PC-3 (cell line): ENCODE measurements around the gene CORO6. TPM values are rescaled to one million over a fixed set of nuclear protein-coding genes. Genes with fewer than 3 reads are reported as not detected.

ENCODE experiments used
- ATAC-seq: fragments of 200-7000 bp; cut with Tn5 transposase; 2 replicates; pipeline ENCODE4 v1.9.1; 2020; ENCODE audit warnings: mild to moderate bottlenecking, moderate library complexity
- BruUV-seq: library from RNA; stranded (reverse); fragments of 400-500 nt; replicated peaks from 2 replicates; lab custom pipeline; 2021; lab: Mats Ljungman, UMichigan
- CTCF ChIA-PET: fragments of 300-600 bp; sonication (Branson Sonifier 250); formaldehyde crosslinking; loops from one replicate; lab custom pipeline; 2022; ENCODE audit warnings: antibody characterized with exemption; lab: Charles Lee
- POLR2A ChIA-PET: fragments of 300-600 bp; sonication (Branson Sonifier 250); formaldehyde crosslinking; loops from one replicate; lab custom pipeline; 2022; ENCODE audit warnings: antibody characterized with exemption; ENCODE audit not compliant: unreplicated experiment; lab: Charles Lee
- DNase-seq: peaks from one replicate; pipeline ENCODE4 v3.0.0-alpha.2; 2015
- H2AFZ ChIP-seq: fragments of 300-600 bp; sonication (generic); 2 replicates; pipeline ENCODE4 v1.6.0; 2016; ENCODE audit warnings: antibody characterized with exemption, low read length
- H3F3A ChIP-seq: fragments of 300-600 bp; sonication (generic); one replicate; pipeline ENCODE4 v1.6.0; 2017; ENCODE audit warnings: antibody characterized with exemption, low read length, control low read depth, mild to moderate bottlenecking; ENCODE audit not compliant: unreplicated experiment
- H3K27ac ChIP-seq: fragments of 300-600 bp; sonication (generic); 2 replicates; pipeline ENCODE4 v1.5.1; 2016; ENCODE audit warnings: mild to moderate bottlenecking, low read length
- H3K27me3 ChIP-seq: fragments of 300-600 bp; sonication (generic); 2 replicates; pipeline ENCODE4 v1.6.1; 2016; ENCODE audit warnings: low read length, mixed read lengths
- H3K36me3 ChIP-seq: fragments of 300-600 bp; sonication (generic); 2 replicates; pipeline ENCODE4 v1.6.1; 2016; ENCODE audit warnings: low read depth, mixed run types, low read length, mixed read lengths
- H3K4me1 ChIP-seq: fragments of 300-600 bp; sonication (generic); 2 replicates; pipeline ENCODE4 v1.5.1; 2016; ENCODE audit warnings: low read length; ENCODE audit not compliant: insufficient read depth
- H3K4me2 ChIP-seq: fragments of 300-600 bp; sonication (generic); 2 replicates; pipeline ENCODE4 v1.6.0; 2016; ENCODE audit warnings: low read length
- H3K4me3 ChIP-seq: fragments of 300-600 bp; sonication (generic); 2 replicates; pipeline ENCODE4 v1.5.1; 2016; ENCODE audit warnings: mild to moderate bottlenecking, low read length, mixed read lengths
- H3K79me2 ChIP-seq: fragments of 300-600 bp; sonication (generic); 2 replicates; pipeline ENCODE4 v1.6.1; 2017; ENCODE audit warnings: low read length, mixed read lengths
- H3K9ac ChIP-seq: fragments of 300-600 bp; sonication (generic); 2 replicates; pipeline ENCODE4 v1.6.0; 2016; ENCODE audit warnings: mild to moderate bottlenecking, low read length
- H3K9me2 ChIP-seq: fragments of 300-600 bp; sonication (generic); replicated peaks from 2 replicates; pipeline ENCODE4 v1.6.1; 2016; ENCODE audit warnings: mixed run types, low read length, mixed read lengths
- H3K9me3 ChIP-seq: fragments of 300-600 bp; sonication (generic); 2 replicates; pipeline ENCODE4 v1.6.1; 2016; ENCODE audit warnings: low read length, mixed read lengths
- H4K20me1 ChIP-seq: fragments of 300-600 bp; sonication (generic); 2 replicates; pipeline ENCODE4 v1.6.1; 2016; ENCODE audit warnings: low read length, mixed read lengths
- EZH2 ChIP-seq: fragments of 300-600 bp; sonication (generic); IDR thresholded peaks from one replicate; pipeline ENCODE4 v1.6.1; 2017; ENCODE audit warnings: antibody characterized with exemption, mild to moderate bottlenecking, low read length; ENCODE audit not compliant: unreplicated experiment
- EZH2phosphoT487 ChIP-seq: fragments of 300-600 bp; sonication (generic); IDR thresholded peaks from 2 replicates; pipeline ENCODE4 v1.6.1; 2018; ENCODE audit warnings: mild to moderate bottlenecking, antibody characterized with exemption, low read length, borderline replicate concordance
- intact Hi-C: fragments of 100-400 bp; cut with micrococcal nuclease; formaldehyde crosslinking; loops from 2 replicates; pipeline ENCODE4 v1.9.0; 2023
- total RNA-seq: library from RNA; depleted of rRNA; stranded (reverse); fragments of >200 nt; gene quantifications from 2 replicates; pipeline ENCODE4 v1.2.3, GENCODE V29; 2014
- TF ChIP-seq, protein P1 (sequence below): fragments of 300-600 bp; sonication (generic); conservative IDR thresholded peaks from 2 replicates; pipeline ENCODE4 v1.5.1; 2017; ENCODE audit warnings: antibody characterized with exemption, low read depth, mild to moderate bottlenecking, low read length

Gene CORO6
- total RNA-seq, 1 experiment from 2014 or later, result 0.44 TPM

DNA sequence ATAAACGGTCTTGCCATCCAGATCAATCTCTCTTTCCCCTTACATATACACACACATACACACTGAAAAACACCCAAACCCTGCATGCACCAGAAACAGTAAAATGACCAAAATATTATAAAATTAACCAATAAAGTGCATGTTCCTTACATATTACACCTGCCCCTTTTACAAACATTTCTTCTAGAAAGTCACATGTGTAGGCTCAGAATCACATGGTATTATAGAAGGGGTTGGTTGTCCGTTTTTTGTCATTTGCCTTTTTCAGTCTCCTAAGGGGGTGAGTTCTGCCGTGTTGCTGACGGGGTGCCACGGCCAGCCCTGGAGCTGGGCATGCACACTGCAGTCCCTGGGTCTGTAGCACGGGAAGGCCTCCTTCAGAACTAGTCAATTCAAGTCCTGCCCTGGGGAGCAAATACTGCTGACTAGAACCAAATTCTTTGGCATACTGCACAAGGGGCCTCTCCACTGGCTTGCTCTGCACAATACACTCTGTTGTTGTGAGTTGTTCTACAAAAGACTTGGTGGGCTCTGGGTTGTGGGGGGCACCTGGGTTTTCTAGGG is 8.0 kb upstream of the CORO6 start:
- Histone ChIP-seq H3K4me2 (no peak overlapping the region), H3K9ac (no peak overlapping the region), H3K9me3 (no peaks in the 10 kb centered on the region), H3K36me3 (no peaks in the 10 kb centered on the region), H3K27ac (no peak overlapping the region), H3K9me2 (no peaks in the 10 kb centered on the region), H3K4me3 (no peak overlapping the region), H3K27me3 (no peaks in the 10 kb centered on the region), H3K79me2 (no peaks in the 10 kb centered on the region), H4K20me1 (no peaks in the 10 kb centered on the region), H3F3A (no peaks in the 10 kb centered on the region), H3K4me1 (no peaks in the 10 kb centered on the region), H2AFZ (no peak overlapping the region)
- intact Hi-C loops, result no loop called here
- BruUV-seq, result no TSS peak
- CTCF ChIA-PET, result no interaction called here
- no peak for DNase-seq
- POLR2A ChIA-PET, result no interaction called here
- no peak for TF ChIP-seq EZH2
- TF ChIP-seq, protein P1, sequence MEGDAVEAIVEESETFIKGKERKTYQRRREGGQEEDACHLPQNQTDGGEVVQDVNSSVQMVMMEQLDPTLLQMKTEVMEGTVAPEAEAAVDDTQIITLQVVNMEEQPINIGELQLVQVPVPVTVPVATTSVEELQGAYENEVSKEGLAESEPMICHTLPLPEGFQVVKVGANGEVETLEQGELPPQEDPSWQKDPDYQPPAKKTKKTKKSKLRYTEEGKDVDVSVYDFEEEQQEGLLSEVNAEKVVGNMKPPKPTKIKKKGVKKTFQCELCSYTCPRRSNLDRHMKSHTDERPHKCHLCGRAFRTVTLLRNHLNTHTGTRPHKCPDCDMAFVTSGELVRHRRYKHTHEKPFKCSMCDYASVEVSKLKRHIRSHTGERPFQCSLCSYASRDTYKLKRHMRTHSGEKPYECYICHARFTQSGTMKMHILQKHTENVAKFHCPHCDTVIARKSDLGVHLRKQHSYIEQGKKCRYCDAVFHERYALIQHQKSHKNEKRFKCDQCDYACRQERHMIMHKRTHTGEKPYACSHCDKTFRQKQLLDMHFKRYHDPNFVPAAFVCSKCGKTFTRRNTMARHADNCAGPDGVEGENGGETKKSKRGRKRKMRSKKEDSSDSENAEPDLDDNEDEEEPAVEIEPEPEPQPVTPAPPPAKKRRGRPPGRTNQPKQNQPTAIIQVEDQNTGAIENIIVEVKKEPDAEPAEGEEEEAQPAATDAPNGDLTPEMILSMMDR, result no peak
- no peak for TF ChIP-seq EZH2phosphoT487
- no peak for ATAC-seq

DNA sequence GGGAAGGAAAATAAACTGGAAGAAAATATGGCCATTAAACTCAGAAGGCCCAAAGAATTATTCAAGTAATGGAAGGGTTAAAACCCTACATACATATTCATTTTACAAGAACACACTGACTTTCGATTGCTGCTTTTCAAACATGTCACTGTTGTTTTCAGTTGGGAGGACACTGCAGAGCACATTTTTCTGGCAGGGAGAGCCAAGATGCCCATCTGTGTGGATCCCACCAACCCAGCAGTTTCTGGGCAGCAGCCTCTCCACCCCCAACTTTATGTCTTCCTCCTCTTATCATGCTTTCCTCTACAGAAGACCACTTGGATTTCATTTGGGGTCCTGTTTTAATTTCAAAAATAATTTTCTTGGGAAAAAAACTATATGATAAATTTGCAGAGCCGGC is 7.1 kb upstream of the CORO6 start:
- Histone ChIP-seq H3K4me1 (0 out of 2 replicates have a peak, but pooled peaks cover 3% of the 10 kb centered on the region), H3K27me3 (no peaks in the 10 kb centered on the region), H3K79me2 (no peaks in the 10 kb centered on the region), H3K9ac (no peak overlapping the region), H2AFZ (no peak overlapping the region), H3K9me3 (no peaks in the 10 kb centered on the region), H3K4me2 (no peak overlapping the region), H3K27ac (no peak overlapping the region), H3K36me3 (no peaks in the 10 kb centered on the region), H4K20me1 (no peaks in the 10 kb centered on the region), H3K9me2 (no peaks in the 10 kb centered on the region), H3F3A (no peaks in the 10 kb centered on the region), H3K4me3 (no peak overlapping the region)
- BruUV-seq, result no TSS peak
- POLR2A ChIA-PET, result no interaction called here
- DNase-seq (no peak), ATAC-seq (no peak)
- no peak for TF ChIP-seq EZH2phosphoT487
- TF ChIP-seq, protein P1, result no peak
- TF ChIP-seq EZH2, result no peak
- CTCF ChIA-PET, result no interaction called here
- intact Hi-C loops, result no loop called here

DNA sequence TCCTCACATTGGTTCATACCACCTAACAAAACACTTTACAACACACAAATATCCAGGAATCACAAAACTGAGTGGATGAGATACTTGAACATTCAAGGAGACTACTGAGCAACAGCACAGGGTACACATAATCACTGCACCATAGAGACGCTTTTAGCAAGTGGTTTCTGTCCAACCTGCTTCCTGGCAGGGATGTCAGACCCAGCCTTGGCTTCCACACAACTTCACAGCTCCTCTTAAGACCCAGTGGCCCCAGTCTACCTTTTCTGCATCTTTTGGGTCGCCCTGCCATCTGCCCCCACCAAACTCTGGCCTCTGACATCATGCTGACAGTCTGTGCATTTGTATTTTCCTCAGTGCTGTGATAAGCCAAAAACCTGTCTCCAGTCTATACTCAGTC is 5.9 kb upstream of the CORO6 start:
- Histone ChIP-seq H3K9ac (no peak overlapping the region), H3K36me3 (no peaks in the 10 kb centered on the region), H3K27me3 (no peaks in the 10 kb centered on the region), H3K4me1 (peaks cover 8% of the 10 kb centered on the region), H2AFZ (no peak overlapping the region), H3F3A (no peaks in the 10 kb centered on the region), H3K9me3 (no peaks in the 10 kb centered on the region), H3K9me2 (no peaks in the 10 kb centered on the region), H3K79me2 (no peaks in the 10 kb centered on the region), H3K4me3 (no peak overlapping the region), H3K4me2 (no peak overlapping the region), H3K27ac (no peak overlapping the region), H4K20me1 (no peaks in the 10 kb centered on the region)
- DNase-seq (no peak), ATAC-seq (no peak)
- no TSS peak for BruUV-seq
- TF ChIP-seq, protein P1, result no peak
- no peak for TF ChIP-seq EZH2phosphoT487
- no peak for TF ChIP-seq EZH2
- ChIA-PET POLR2A (no interaction called here), CTCF (no interaction called here)
- intact Hi-C loops, result no loop called here
